ENCODE data around the gene LYPLAL1.

- TF ChIP-seq CTCF (IDR thresholded peaks at IDR 0.05) (no peak), POLR2A (IDR thresholded peaks at IDR 0.05) (no peak)
Measured at GRCh38 chr1:219160967-219161366, 12.7 kb upstream of the LYPLAL1 start.
